ENCODE measurements around the gene VWA3B. TPM values are rescaled to one million over a fixed set of nuclear protein-coding genes. Genes with fewer than 3 reads are reported as not detected.

VWA3B gene
- total RNA-seq, 1 donor from 2014 or later = not detected

GRCh38 chr2:98063291-98063854 is 23.6 kb upstream of the VWA3B start:
- Mint-ChIP-seq H3K4me1 (peaks cover 9% of the 10 kb centered on the region), H3K4me3 (no peak overlapping the region), H3K27ac (ENCODE audit: unreplicated experiment) (no peak overlapping the region), H3K27me3 (ENCODE audit: low read depth) (no peaks in the 10 kb centered on the region), H3K9me3 (peaks cover 2% of the 10 kb centered on the region), H3K36me3 (ENCODE audit: low read depth) (no peaks in the 10 kb centered on the region)
- peak; percentile 15 for DNase-seq (ENCODE audit: low read depth, low spot score)
- TF ChIP-seq CTCF (conservative IDR thresholded peaks at IDR 0.05) = no peak

GRCh38 chr2:98065808-98066207 is 21.2 kb upstream of the VWA3B start:
- Mint-ChIP-seq H3K4me3 (no peak overlapping the region), H3K9me3 (peaks cover 2% of the 10 kb centered on the region), H3K4me1 (peaks cover 15% of the 10 kb centered on the region), H3K27ac (ENCODE audit: unreplicated experiment) (no peak overlapping the region), H3K27me3 (ENCODE audit: low read depth) (no peaks in the 10 kb centered on the region), H3K36me3 (ENCODE audit: low read depth) (no peaks in the 10 kb centered on the region)
- TF ChIP-seq CTCF (conservative IDR thresholded peaks at IDR 0.05) = no peak
- DNase-seq (ENCODE audit: low read depth, low spot score) = no peak

- H3K27me3 Mint-ChIP-seq (ENCODE audit: low read depth) = no peaks in the 10 kb centered on the region
- H3K36me3 Mint-ChIP-seq (ENCODE audit: low read depth) = no peaks in the 10 kb centered on the region
- H3K9me3 Mint-ChIP-seq = no peaks in the 10 kb centered on the region
- no peak overlapping the region for H3K4me3 Mint-ChIP-seq
- TF ChIP-seq CTCF (conservative IDR thresholded peaks at IDR 0.05) = no peak
- H3K27ac Mint-ChIP-seq (ENCODE audit: unreplicated experiment) = no peak overlapping the region
- no peak for DNase-seq (ENCODE audit: low read depth, low spot score)
- peaks cover 15% of the 10 kb centered on the region for H3K4me1 Mint-ChIP-seq
These were observed 19.8 kb upstream of the VWA3B start for GRCh38 chr2:98067160-98067559.

DNA sequence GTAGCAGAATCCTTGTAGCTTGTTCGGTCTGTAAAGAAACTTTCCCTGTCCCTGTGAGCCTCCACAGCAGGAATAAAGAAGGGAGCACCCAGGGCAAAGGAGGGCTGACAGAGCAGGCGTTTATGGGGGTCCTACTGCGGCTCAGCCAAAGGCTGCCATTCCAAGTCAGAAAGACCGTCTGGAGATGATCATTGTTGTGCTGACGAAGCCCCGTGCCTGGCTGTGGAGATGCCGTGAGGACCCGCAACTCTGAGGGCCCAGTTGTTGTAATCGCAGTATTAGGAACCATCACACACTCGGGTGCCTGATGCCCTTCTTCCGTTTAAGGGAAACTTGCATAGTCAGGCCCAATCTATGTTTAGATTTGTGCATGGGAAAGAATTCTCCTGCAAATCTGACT is 16.9 kb upstream of the VWA3B start:
- Mint-ChIP-seq H3K9me3 (no peaks in the 10 kb centered on the region), H3K27ac (ENCODE audit: unreplicated experiment) (peak overlapping the region; percentile 62), H3K4me3 (no peak overlapping the region), H3K27me3 (ENCODE audit: low read depth) (no peaks in the 10 kb centered on the region), H3K36me3 (ENCODE audit: low read depth) (peaks cover 2% of the 10 kb centered on the region), H3K4me1 (peaks cover 6% of the 10 kb centered on the region)
- TF ChIP-seq CTCF (conservative IDR thresholded peaks at IDR 0.05) = no peak
- DNase-seq (ENCODE audit: low read depth, low spot score) = no peak

- no peak for TF ChIP-seq CTCF (conservative IDR thresholded peaks at IDR 0.05)
- peaks cover 2% of the 10 kb centered on the region for H3K36me3 Mint-ChIP-seq (ENCODE audit: low read depth)
- H3K4me3 Mint-ChIP-seq = no peak overlapping the region
- peaks cover 6% of the 10 kb centered on the region for H3K4me1 Mint-ChIP-seq
- H3K27ac Mint-ChIP-seq (ENCODE audit: unreplicated experiment) = no peak overlapping the region
- DNase-seq (ENCODE audit: low read depth, low spot score) = no peak
- H3K9me3 Mint-ChIP-seq = no peaks in the 10 kb centered on the region
- H3K27me3 Mint-ChIP-seq (ENCODE audit: low read depth) = no peaks in the 10 kb centered on the region
These were observed 14.5 kb upstream of the VWA3B start for GRCh38 chr2:98072442-98072841.

Data from neural crest cell (in vitro differentiated cells).